Measurements from ENCODE around the gene VWCE.
A peak's percentile ranks its signal among the peaks of the same experiment; 100 is the strongest.
"Not testable (repeated sequence)": the region's sequence is repeated elsewhere in the genome, so short reads cannot be mapped to it uniquely, and the experiment has no call there.

Gene VWCE

GRCh38 chr11:61265357-61265756 lies 29.8 kb downstream of the VWCE start:
- TF ChIP-seq ZFX (IDR thresholded peaks at IDR 0.05; ENCODE audit: borderline replicate concordance) (no peak), CTCF (IDR thresholded peaks at IDR 0.05) (no peak)
- no peak overlapping the region for H3K27ac ChIP-seq

DNA sequence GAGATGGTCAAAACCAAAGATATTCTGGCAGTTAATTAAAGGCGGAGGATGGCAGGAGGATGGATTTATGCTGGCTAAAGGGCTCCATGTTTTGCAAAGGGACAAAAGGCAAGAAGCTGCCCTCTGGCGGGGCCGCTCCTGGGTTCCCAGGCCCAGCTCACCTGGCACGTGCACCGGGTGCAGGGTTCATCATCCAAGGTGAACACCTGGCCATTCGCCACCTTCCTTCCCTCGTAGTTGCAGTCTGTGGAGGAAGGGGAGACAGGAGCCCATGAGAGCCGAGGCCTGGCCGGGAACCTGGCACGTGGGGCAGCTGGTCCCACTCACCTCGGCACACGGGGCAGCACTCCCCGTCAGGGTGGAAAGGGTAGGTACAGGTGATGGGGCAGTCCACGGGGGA lies 30.3 kb downstream of the VWCE start:
- H3K27ac ChIP-seq: no peak overlapping the region
- TF ChIP-seq CTCF (IDR thresholded peaks at IDR 0.05) (no peak), ZFX (IDR thresholded peaks at IDR 0.05; ENCODE audit: borderline replicate concordance) (no peak)

GRCh38 chr11:61264371-61264770 lies 30.7 kb downstream of the VWCE start:
- no peak overlapping the region for H3K27ac ChIP-seq
- no peak for TF ChIP-seq CTCF (IDR thresholded peaks at IDR 0.05)
- TF ChIP-seq ZFX (IDR thresholded peaks at IDR 0.05; ENCODE audit: borderline replicate concordance): no peak

- TF ChIP-seq CTCF (IDR thresholded peaks at IDR 0.05): no peak
- TF ChIP-seq ZFX (IDR thresholded peaks at IDR 0.05; ENCODE audit: borderline replicate concordance): no peak
- no peak overlapping the region for H3K27ac ChIP-seq
These were observed 35.8 kb downstream of the VWCE start for GRCh38 chr11:61259363-61259762.

DNA sequence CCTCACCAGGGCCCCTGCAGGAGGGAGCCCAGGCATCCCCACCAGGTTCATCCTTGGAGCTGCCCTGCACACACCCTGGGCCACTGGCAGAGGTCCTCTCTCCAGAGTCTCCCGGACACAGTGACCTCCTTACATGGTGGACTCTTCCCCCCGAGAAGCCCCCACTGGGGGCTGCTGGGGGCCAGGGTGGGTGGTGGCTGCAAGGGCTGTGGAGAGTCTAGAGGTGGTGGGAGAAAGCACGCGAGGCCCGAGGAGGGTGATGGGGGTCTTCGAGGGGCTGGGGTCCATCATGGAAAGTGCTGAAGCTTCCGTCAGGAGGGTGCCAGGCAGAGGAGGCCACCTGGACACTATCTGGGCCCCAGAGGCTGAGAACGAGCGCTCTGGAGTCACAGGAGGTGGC lies 36.6 kb downstream of the VWCE start:
- no peak for TF ChIP-seq CTCF (IDR thresholded peaks at IDR 0.05)
- no peak for TF ChIP-seq ZFX (IDR thresholded peaks at IDR 0.05; ENCODE audit: borderline replicate concordance)
- H3K27ac ChIP-seq: no peak overlapping the region

GRCh38 chr11:61256710-61257482 lies 38.2 kb downstream of the VWCE start:
- TF ChIP-seq ZFX (IDR thresholded peaks at IDR 0.05; ENCODE audit: borderline replicate concordance) (no peak), CTCF (IDR thresholded peaks at IDR 0.05) (no peak)
- H3K27ac ChIP-seq: no peak overlapping the region

DNA sequence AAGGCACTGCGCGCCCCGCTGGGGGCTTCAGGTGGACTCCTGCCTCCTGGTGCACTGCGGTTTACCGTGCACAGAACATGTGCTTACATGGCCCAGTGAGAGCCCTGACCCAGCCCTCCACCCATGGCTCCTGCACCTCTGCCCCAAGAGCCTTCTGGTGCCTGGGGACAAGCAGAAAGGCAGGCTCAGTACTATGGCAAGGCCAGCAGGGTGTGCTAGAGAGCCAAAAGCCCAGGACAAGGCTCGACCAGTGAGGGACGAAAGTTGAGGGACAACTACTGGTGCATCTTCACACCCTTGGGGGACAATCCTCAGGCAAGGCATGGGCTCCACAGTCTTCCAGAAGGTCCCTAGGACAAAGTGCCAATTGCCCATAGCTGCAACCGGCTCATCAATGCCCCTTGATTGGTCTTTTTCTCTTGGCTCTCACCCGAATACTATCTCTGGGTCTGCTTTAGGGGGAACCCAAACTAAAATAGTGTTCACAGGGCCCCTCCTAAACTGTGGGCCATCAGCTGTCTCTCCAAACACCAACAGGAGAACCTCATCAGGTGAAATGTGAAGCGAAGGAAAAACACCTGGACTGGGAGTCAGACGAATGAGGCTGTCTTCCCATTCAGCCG lies 40.6 kb downstream of the VWCE start:
- TF ChIP-seq CTCF (IDR thresholded peaks at IDR 0.05): peak; percentile 90
- TF ChIP-seq ZFX (IDR thresholded peaks at IDR 0.05; ENCODE audit: borderline replicate concordance): no peak
- H3K27ac ChIP-seq: no peak overlapping the region

- H3K27ac ChIP-seq: not testable (repeated sequence)
These were observed 42.8 kb downstream of the VWCE start for GRCh38 chr11:61252332-61252731.

DNA sequence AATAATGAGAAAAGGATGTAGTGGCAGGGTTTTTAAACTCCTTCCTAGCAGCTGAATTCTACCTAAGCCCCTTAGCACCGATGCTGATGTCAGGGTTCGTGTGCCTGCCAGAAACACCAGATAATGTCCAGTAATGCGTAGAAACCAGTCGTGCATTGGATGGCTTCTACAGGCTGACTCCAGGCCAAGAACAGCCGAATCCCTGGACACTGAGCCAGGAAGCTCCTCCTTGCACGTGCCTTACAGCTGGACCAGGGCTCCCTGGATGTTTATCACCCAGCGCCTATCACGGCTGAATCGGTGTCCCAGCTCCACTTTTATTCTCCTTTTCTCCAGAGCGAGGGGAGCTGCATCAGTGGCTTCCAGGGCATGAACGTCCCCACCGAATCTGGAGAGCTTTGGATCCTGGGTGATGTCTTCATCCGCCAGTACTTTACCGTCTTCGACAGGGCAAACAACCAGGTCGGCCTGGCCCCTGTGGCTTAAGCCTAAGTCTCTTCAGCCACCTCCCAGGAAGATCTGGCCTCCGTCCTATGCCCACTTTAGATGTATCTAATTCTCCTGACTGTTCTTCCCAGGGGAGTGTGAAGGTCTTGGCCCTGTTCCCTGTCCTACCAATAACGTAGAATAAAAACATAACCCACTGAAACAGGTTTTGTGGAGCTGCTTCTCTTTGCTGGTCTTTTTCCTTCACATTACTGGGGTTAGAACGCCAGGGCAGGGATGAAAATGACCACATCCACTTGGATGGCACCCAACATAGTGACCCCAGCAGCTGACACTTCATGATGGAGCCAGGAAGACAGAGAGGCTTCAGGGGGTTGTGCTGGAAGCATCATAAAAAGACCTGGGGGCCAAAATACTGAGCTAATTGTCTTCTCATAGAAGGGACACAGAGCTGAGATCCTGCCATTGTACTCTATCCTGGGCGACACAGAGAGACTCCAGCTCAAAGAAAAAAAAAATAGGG lies 44.0 kb downstream of the VWCE start:
- H3K27ac ChIP-seq: not testable (repeated sequence)

DNA sequence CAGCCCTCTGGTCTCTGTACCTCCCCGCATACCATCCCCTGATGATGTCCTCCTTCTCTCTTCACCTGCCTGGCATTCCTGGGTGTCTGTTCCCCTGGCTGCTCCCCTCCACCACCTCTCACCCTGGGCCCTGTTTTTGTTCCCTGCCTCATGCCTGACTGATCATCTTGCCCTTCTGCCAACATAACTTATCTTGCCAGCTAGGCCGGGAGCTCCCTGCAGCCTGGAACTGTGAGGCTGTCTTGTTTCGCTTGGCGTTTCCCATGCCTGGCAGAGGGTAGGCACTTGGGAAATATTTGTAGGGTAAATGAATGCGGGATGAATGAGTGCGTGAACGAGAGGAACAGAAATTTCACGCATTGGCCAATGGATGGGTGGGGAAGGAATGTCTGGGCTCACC lies 45.9 kb downstream of the VWCE start:
- H3K27ac ChIP-seq: not testable (repeated sequence)
